Ectodermal cell (in vitro differentiated cells): ENCODE measurements around the gene RASSF8. TPM values are rescaled to one million over a fixed set of nuclear protein-coding genes. Genes with fewer than 3 reads are reported as not detected.
A peak's percentile ranks its signal among the peaks of the same experiment; 100 is the strongest.

Experiments
- H3K27ac ChIP-seq: 2 replicates; pipeline ENCODE4 v1.7.0; 2013; ENCODE audit warnings: mild to moderate bottlenecking, low read depth, low read length; ENCODE audit not compliant: insufficient read depth, poor library complexity, severe bottlenecking
- H3K27me3 ChIP-seq: 2 replicates; pipeline ENCODE4 v1.7.0; 2013; ENCODE audit warnings: mild to moderate bottlenecking, low read length; ENCODE audit not compliant: insufficient read depth, control insufficient read depth, poor library complexity, severe bottlenecking
- H3K36me3 ChIP-seq: one replicate; pipeline ENCODE4 v1.7.0; 2013; ENCODE audit warnings: low read length; ENCODE audit not compliant: control insufficient read depth, insufficient read depth
- H3K4me1 ChIP-seq: one replicate; pipeline ENCODE4 v1.7.0; 2013; ENCODE audit warnings: low read length; ENCODE audit not compliant: control insufficient read depth, insufficient read depth
- H3K4me3 ChIP-seq: 2 replicates; pipeline ENCODE4 v1.7.0; 2013; ENCODE audit warnings: low read depth, low read length, control low read depth; ENCODE audit not compliant: insufficient read depth
- H3K9me3 ChIP-seq: 2 replicates; pipeline ENCODE4 v1.7.0; 2013; ENCODE audit warnings: mild to moderate bottlenecking, low read length, moderate library complexity; ENCODE audit not compliant: control insufficient read depth
- WGBS, 2 experiments: methylation state at CpG; one replicate each; pipeline ENCODE4 v1.1.7; 2013; ENCODE audit warnings: missing lambda C conversion rate in 2 of 2; 5-methylcytosine and 5-hydroxymethylcytosine counted together
- polyA plus RNA-seq, 4 experiments: library from polyadenylated mRNA; stranded (reverse); fragments of 50-300 nt; gene quantifications; one replicate each; pipeline ENCODE4 v1.2.3, GENCODE V29; 2013

Gene RASSF8, protein sequence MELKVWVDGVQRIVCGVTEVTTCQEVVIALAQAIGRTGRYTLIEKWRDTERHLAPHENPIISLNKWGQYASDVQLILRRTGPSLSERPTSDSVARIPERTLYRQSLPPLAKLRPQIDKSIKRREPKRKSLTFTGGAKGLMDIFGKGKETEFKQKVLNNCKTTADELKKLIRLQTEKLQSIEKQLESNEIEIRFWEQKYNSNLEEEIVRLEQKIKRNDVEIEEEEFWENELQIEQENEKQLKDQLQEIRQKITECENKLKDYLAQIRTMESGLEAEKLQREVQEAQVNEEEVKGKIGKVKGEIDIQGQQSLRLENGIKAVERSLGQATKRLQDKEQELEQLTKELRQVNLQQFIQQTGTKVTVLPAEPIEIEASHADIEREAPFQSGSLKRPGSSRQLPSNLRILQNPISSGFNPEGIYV
- polyA plus RNA-seq (2013, experiment 1 of 4) = 36.3 TPM
- 40.2 TPM for polyA plus RNA-seq (2013, experiment 2 of 4)
- 30.6 TPM for polyA plus RNA-seq (2013, experiment 3 of 4)
- 34.7 TPM for polyA plus RNA-seq (2013, experiment 4 of 4)

GRCh38 chr12:25958428-25959070, at the start of gene RASSF8:
TSS of gene RASSF8 (plus strand) at chr12:25958682. CDS start at chr12:26055344, 96,662 bp downstream.
- Histone ChIP-seq H3K4me1 (peaks cover 7% of the 10 kb centered on the region), H3K27me3 (no peaks in the 10 kb centered on the region), H3K36me3 (peaks cover 2% of the 10 kb centered on the region), H3K4me3 (peak within 1 kb of the TSS; percentile 94), H3K9me3 (no peaks in the 10 kb centered on the region), H3K27ac (peak within 1 kb of the TSS; percentile 91)
- 0% methylated on average over 113 of the region's 113 CpGs for WGBS, 2 experiments

- Histone ChIP-seq H3K4me3 (no peak overlapping the region), H3K27me3 (no peaks in the 10 kb centered on the region), H3K9me3 (no peaks in the 10 kb centered on the region), H3K4me1 (no peaks in the 10 kb centered on the region), H3K27ac (no peak overlapping the region), H3K36me3 (no peaks in the 10 kb centered on the region)
- WGBS, 2 experiments = 93 to 98% methylated on average over 2 of the region's 2 CpGs
Measured at GRCh38 chr12:25914551-25914950, 43.9 kb upstream of the RASSF8 start.

- no peaks in the 10 kb centered on the region for H3K9me3 ChIP-seq
- H3K4me3 ChIP-seq = no peak overlapping the region
- H3K27ac ChIP-seq = no peak overlapping the region
- H3K4me1 ChIP-seq = peaks cover 2% of the 10 kb centered on the region
- 69 to 71% methylated on average over 7 of the region's 7 CpGs for WGBS, 2 experiments
- H3K27me3 ChIP-seq = no peaks in the 10 kb centered on the region
- H3K36me3 ChIP-seq = no peaks in the 10 kb centered on the region
Measured at GRCh38 chr12:25924491-25925001, 33.9 kb upstream of the RASSF8 start.

DNA sequence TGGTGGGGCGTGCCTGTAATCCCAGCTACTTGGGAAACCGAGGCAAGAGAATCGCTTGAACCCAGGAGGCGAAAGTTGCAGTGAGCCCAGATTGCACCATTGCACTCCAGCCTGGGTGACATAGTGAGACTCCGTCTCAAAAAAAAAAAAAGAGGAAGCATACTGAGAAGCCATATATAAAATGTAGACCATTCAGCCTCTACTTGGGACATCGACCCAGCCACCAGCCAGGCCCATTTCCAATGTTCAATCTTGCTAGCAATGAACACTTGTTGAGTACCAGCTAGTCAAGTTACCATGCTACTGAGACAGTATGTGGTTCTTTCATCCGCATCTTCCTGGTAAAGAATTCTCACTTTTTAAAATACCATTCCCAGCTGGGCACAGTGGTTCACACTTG, 33.4 kb upstream of the RASSF8 start:
- no peaks in the 10 kb centered on the region for H3K9me3 ChIP-seq
- no peak overlapping the region for H3K4me3 ChIP-seq
- peaks cover 2% of the 10 kb centered on the region for H3K4me1 ChIP-seq
- H3K27ac ChIP-seq = no peak overlapping the region
- no peaks in the 10 kb centered on the region for H3K27me3 ChIP-seq
- WGBS, 2 experiments = 92 to 93% methylated on average over 7 of the region's 7 CpGs
- no peaks in the 10 kb centered on the region for H3K36me3 ChIP-seq

DNA sequence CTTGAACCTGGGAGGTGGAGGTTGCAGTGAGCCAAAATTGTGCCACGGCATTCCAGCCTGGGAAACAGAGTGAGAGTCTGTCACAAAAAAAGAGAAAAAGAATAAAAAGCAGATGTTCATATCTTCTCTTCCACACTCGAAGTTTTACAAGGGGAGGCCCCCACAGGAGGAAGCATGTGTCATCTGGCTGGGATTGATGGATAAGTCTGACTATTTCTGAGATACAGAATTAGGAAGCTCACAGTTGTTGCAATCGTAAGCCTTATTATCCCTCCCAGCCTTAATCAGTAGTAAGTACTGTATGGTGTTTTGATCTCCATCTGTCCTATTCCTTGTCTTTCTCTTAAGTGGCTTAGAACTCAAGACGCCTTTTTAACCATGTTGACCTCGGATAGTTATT, 31.9 kb upstream of the RASSF8 start:
- no peaks in the 10 kb centered on the region for H3K27me3 ChIP-seq
- H3K4me3 ChIP-seq = no peak overlapping the region
- H3K9me3 ChIP-seq = no peaks in the 10 kb centered on the region
- no peaks in the 10 kb centered on the region for H3K36me3 ChIP-seq
- no peak overlapping the region for H3K27ac ChIP-seq
- H3K4me1 ChIP-seq = peaks cover 2% of the 10 kb centered on the region
- WGBS, 2 experiments = 95 to 97% methylated on average over 5 of the region's 5 CpGs

GRCh38 chr12:25929142-25929541, 29.3 kb upstream of the RASSF8 start:
- 85 to 88% methylated on average over 1 of the region's 1 CpG for WGBS, 2 experiments
- H3K27me3 ChIP-seq = no peaks in the 10 kb centered on the region
- no peaks in the 10 kb centered on the region for H3K9me3 ChIP-seq

GRCh38 chr12:25932971-25933370, 25.5 kb upstream of the RASSF8 start:
- peaks cover 2% of the 10 kb centered on the region for H3K4me1 ChIP-seq
- H3K4me3 ChIP-seq = no peak overlapping the region
- no peak overlapping the region for H3K27ac ChIP-seq
- no peaks in the 10 kb centered on the region for H3K36me3 ChIP-seq
- no peaks in the 10 kb centered on the region for H3K27me3 ChIP-seq
- no peaks in the 10 kb centered on the region for H3K9me3 ChIP-seq
- 77 to 91% methylated on average over 2 to 4 of the region's 4 CpGs for WGBS, 2 experiments

More at GRCh38 chr12:25929142-25929541, 29.3 kb upstream of the RASSF8 start:
- H3K4me1 ChIP-seq = peaks cover 2% of the 10 kb centered on the region
- no peak overlapping the region for H3K27ac ChIP-seq
- H3K36me3 ChIP-seq = no peaks in the 10 kb centered on the region
- H3K4me3 ChIP-seq = no peak overlapping the region

DNA sequence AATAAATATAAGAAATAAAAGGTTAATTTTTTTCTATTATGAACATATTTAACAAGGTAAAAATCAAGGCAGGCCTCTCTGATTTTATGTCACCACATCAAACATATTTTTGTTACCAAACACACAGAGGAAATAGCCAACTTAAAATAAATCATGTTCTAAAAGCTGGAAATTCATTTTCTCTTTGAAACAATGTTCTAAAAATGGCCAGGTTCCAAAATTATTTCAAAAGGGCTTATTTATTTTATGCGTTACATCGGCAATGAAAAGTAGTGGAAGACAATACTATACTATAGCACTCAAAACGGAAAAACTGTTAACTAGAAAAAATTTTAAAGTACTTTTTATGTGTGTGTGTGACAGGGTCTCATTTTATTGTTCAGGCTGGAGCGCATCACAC, 24.0 kb upstream of the RASSF8 start:
- no peaks in the 10 kb centered on the region for H3K4me1 ChIP-seq
- no peaks in the 10 kb centered on the region for H3K9me3 ChIP-seq
- no peaks in the 10 kb centered on the region for H3K27me3 ChIP-seq
- H3K27ac ChIP-seq = no peak overlapping the region
- no peaks in the 10 kb centered on the region for H3K36me3 ChIP-seq
- WGBS, 2 experiments = 87 to 91% methylated on average over 1 to 4 of the region's 4 CpGs
- no peak overlapping the region for H3K4me3 ChIP-seq

- Histone ChIP-seq H3K36me3 (no peaks in the 10 kb centered on the region), H3K4me1 (no peaks in the 10 kb centered on the region), H3K27ac (no peak overlapping the region), H3K9me3 (no peaks in the 10 kb centered on the region), H3K4me3 (no peak overlapping the region), H3K27me3 (no peaks in the 10 kb centered on the region)
- WGBS, 2 experiments = 85 to 88% methylated on average over 9 of the region's 9 CpGs
Measured at GRCh38 chr12:25935355-25936144, 22.9 kb upstream of the RASSF8 start.
